Large intestine (tissue), 3 donors: Measurements from ENCODE around the gene CCDC88C. TPM values are rescaled to one million over a fixed set of nuclear protein-coding genes. Genes with fewer than 3 reads are reported as not detected.

Experiments
- DNase-seq, 2 donors: peaks; one replicate each; pipeline versions ENCODE4 v3.0.0 to v3.0.0-alpha.2; 2013
- H3K27ac ChIP-seq: one replicate; pipeline ENCODE4 v1.5.1; 2013; ENCODE audit warnings: low read length
- H3K27me3 ChIP-seq: 2 replicates; pipeline ENCODE4 v1.6.1; 2013; ENCODE audit warnings: low read length; ENCODE audit not compliant: control insufficient read depth, insufficient read depth
- H3K36me3 ChIP-seq: 2 replicates; pipeline ENCODE4 v1.6.1; 2013; ENCODE audit warnings: low read length; ENCODE audit not compliant: control insufficient read depth, insufficient read depth
- H3K4me1 ChIP-seq: one replicate; pipeline ENCODE4 v1.6.1; 2013; ENCODE audit warnings: low read length; ENCODE audit not compliant: control insufficient read depth, insufficient read depth
- H3K4me3 ChIP-seq: one replicate; pipeline ENCODE4 v1.5.1; 2013; ENCODE audit warnings: low read length
- H3K9me3 ChIP-seq: one replicate; pipeline ENCODE4 v1.6.1; 2013; ENCODE audit warnings: mild to moderate bottlenecking, low read depth, low read length, moderate library complexity; ENCODE audit not compliant: control insufficient read depth
- WGBS: methylation state at CpG from one replicate; pipeline ENCODE4 v1.1.5; 2013; ENCODE audit warnings: low lambda C conversion rate; ENCODE audit not compliant: insufficient coverage; 5-methylcytosine and 5-hydroxymethylcytosine counted together
- polyA plus RNA-seq: library from polyadenylated mRNA; unstranded; fragments of 120-200 nt; gene quantifications from one replicate; pipeline ENCODE4 v1.2.1, GENCODE V29; 2013

The CCDC88C gene
- polyA plus RNA-seq, 1 donor: 28.0 TPM

GRCh38 chr14:91378930-91379578 is 38.6 kb downstream of the CCDC88C start:
- no CpG with 5 or more reads among the region's 11 CpGs for WGBS
- Histone ChIP-seq H3K36me3 (peaks cover 4% of the 10 kb centered on the region), H3K9me3 (no peaks in the 10 kb centered on the region), H3K27ac (no peak overlapping the region), H3K27me3 (no peaks in the 10 kb centered on the region), H3K4me3 (no peak overlapping the region), H3K4me1 (peaks cover 25% of the 10 kb centered on the region)
- DNase-seq: no peak

- peak in 1 of 2 donors; percentile 69 for DNase-seq
- Histone ChIP-seq H3K9me3 (no peaks in the 10 kb centered on the region), H3K4me3 (no peak overlapping the region), H3K27ac (peak overlapping the region; percentile 22), H3K27me3 (no peaks in the 10 kb centered on the region), H3K4me1 (peaks cover 31% of the 10 kb centered on the region), H3K36me3 (peaks cover 4% of the 10 kb centered on the region)
- no CpG with 5 or more reads among the region's 15 CpGs for WGBS
These were observed 39.6 kb downstream of the CCDC88C start for GRCh38 chr14:91377700-91378652.

GRCh38 chr14:91376547-91377477 is 40.8 kb downstream of the CCDC88C start:
- peaks cover 4% of the 10 kb centered on the region for H3K36me3 ChIP-seq
- DNase-seq: no peak
- H3K4me1 ChIP-seq: peaks cover 31% of the 10 kb centered on the region
- no peaks in the 10 kb centered on the region for H3K27me3 ChIP-seq
- H3K27ac ChIP-seq: no peak overlapping the region
- no CpG with 5 or more reads among the region's 28 CpGs for WGBS
- H3K9me3 ChIP-seq: no peaks in the 10 kb centered on the region
- no peak overlapping the region for H3K4me3 ChIP-seq

GRCh38 chr14:91375720-91376452 is 41.7 kb downstream of the CCDC88C start:
- WGBS: no CpG with 5 or more reads among the region's 25 CpGs
- H3K9me3 ChIP-seq: no peaks in the 10 kb centered on the region
- no peak overlapping the region for H3K27ac ChIP-seq
- no peak for DNase-seq
- peaks cover 4% of the 10 kb centered on the region for H3K36me3 ChIP-seq
- H3K4me1 ChIP-seq: peaks cover 31% of the 10 kb centered on the region
- H3K27me3 ChIP-seq: no peaks in the 10 kb centered on the region
- no peak overlapping the region for H3K4me3 ChIP-seq

- Histone ChIP-seq H3K4me3 (no peak overlapping the region), H3K36me3 (peaks cover 4% of the 10 kb centered on the region), H3K4me1 (peaks cover 30% of the 10 kb centered on the region), H3K9me3 (no peaks in the 10 kb centered on the region), H3K27me3 (no peaks in the 10 kb centered on the region), H3K27ac (no peak overlapping the region)
- DNase-seq: no peak
- WGBS: no CpG with 5 or more reads among the region's 26 CpGs
These were observed 42.5 kb downstream of the CCDC88C start for GRCh38 chr14:91374879-91375702.

GRCh38 chr14:91374287-91374878 is 43.2 kb downstream of the CCDC88C start:
- peaks cover 24% of the 10 kb centered on the region for H3K4me1 ChIP-seq
- no peak overlapping the region for H3K4me3 ChIP-seq
- H3K27ac ChIP-seq: no peak overlapping the region
- no peak for DNase-seq
- no CpG with 5 or more reads among the region's 7 CpGs for WGBS
- no peaks in the 10 kb centered on the region for H3K9me3 ChIP-seq
- no peaks in the 10 kb centered on the region for H3K27me3 ChIP-seq
- H3K36me3 ChIP-seq: peaks cover 4% of the 10 kb centered on the region

GRCh38 chr14:91373591-91374254 is 43.9 kb downstream of the CCDC88C start:
- no peaks in the 10 kb centered on the region for H3K27me3 ChIP-seq
- DNase-seq: no peak
- WGBS: no CpG with 5 or more reads among the region's 11 CpGs
- no peak overlapping the region for H3K4me3 ChIP-seq
- peaks cover 19% of the 10 kb centered on the region for H3K4me1 ChIP-seq
- no peak overlapping the region for H3K27ac ChIP-seq
- H3K36me3 ChIP-seq: no peaks in the 10 kb centered on the region
- H3K9me3 ChIP-seq: no peaks in the 10 kb centered on the region

- H3K27ac ChIP-seq: no peak overlapping the region
- no peaks in the 10 kb centered on the region for H3K9me3 ChIP-seq
- H3K4me3 ChIP-seq: no peak overlapping the region
- no peaks in the 10 kb centered on the region for H3K27me3 ChIP-seq
- no peaks in the 10 kb centered on the region for H3K36me3 ChIP-seq
- H3K4me1 ChIP-seq: peaks cover 11% of the 10 kb centered on the region
- WGBS: no CpG with 5 or more reads among the region's 17 CpGs
- no peak for DNase-seq
These were observed 44.7 kb downstream of the CCDC88C start for GRCh38 chr14:91372671-91373495.
